CD4-positive, alpha-beta memory T cell (primary cell): ENCODE results near the gene MRPL14. TPM values are rescaled to one million over a fixed set of nuclear protein-coding genes. Genes with fewer than 3 reads are reported as not detected.

Source experiments
- CTCF ChIA-PET: fragments of 350-600 bp; sonication (Branson Sonifier 250); formaldehyde crosslinking; loops from one replicate; lab custom pipeline; 2021; ENCODE audit warnings: inconsistent platforms; ENCODE audit not compliant: partially characterized antibody; lab: Charles Lee
- POLR2A ChIA-PET: fragments of 350-600 bp; sonication (Branson Sonifier 250); formaldehyde crosslinking; loops from one replicate; lab custom pipeline; 2021; ENCODE audit not compliant: partially characterized antibody; lab: Charles Lee
- DNase-seq, 5 donors: peaks; one replicate each; pipeline versions ENCODE4 v3.0.0 to v3.0.0-alpha.2; 2020 to 2022; ENCODE audit warnings: mixed read lengths in 1 of 5
- H3K27ac ChIP-seq: one replicate; pipeline ENCODE4 v1.7.0; 2013; ENCODE audit warnings: low read depth, low read length
- H3K27me3 ChIP-seq: 2 replicates; pipeline ENCODE4 v1.7.0; 2013; ENCODE audit warnings: mild to moderate bottlenecking, low read length, moderate library complexity; ENCODE audit not compliant: insufficient read depth
- H3K36me3 ChIP-seq: 2 replicates; pipeline ENCODE4 v1.7.0; 2013; ENCODE audit warnings: mild to moderate bottlenecking, low read length, moderate library complexity; ENCODE audit not compliant: insufficient read depth
- H3K4me1 ChIP-seq: 2 replicates; pipeline ENCODE4 v1.7.0; 2013; ENCODE audit warnings: mild to moderate bottlenecking, low read length, moderate library complexity; ENCODE audit not compliant: insufficient read depth
- H3K4me3 ChIP-seq, 2 donors: one replicate each; pipeline ENCODE4 v1.7.0; 2013; ENCODE audit warnings: low read length in 2 of 2, mild to moderate bottlenecking in 1 of 2
- H3K9me3 ChIP-seq, 2 donors: one replicate each; pipeline ENCODE4 v1.7.0; 2013; ENCODE audit warnings: low read length in 2 of 2, control low read depth in 1 of 2; ENCODE audit not compliant: control insufficient read depth in 1 of 2
- H3K27ac Mint-ChIP-seq, 7 donors: one replicate each; pipeline ENCODE4 v1.8.0; 2020 to 2021; ENCODE audit warnings: mixed read lengths in 7 of 7, mild to moderate bottlenecking in 6 of 7, inconsistent platforms in 3 of 7, moderate library complexity in 3 of 7
- H3K27me3 Mint-ChIP-seq, 2 donors: one replicate each; pipeline ENCODE4 v1.8.0; 2020 to 2021; ENCODE audit warnings: mixed read lengths in 2 of 2
- H3K36me3 Mint-ChIP-seq, 2 donors: one replicate each; pipeline ENCODE4 v1.8.0; 2020 to 2021; ENCODE audit warnings: mixed read lengths in 2 of 2, inconsistent platforms in 1 of 2, mild to moderate bottlenecking in 1 of 2
- H3K4me1 Mint-ChIP-seq, 4 donors: one replicate each; pipeline ENCODE4 v1.8.0; 2020 to 2021; ENCODE audit warnings: mixed read lengths in 4 of 4, mild to moderate bottlenecking in 1 of 4
- H3K4me3 Mint-ChIP-seq, 8 donors: one replicate each; pipeline ENCODE4 v1.8.0; 2020 to 2021; ENCODE audit warnings: mixed read lengths in 8 of 8, mild to moderate bottlenecking in 7 of 8, moderate library complexity in 6 of 8, inconsistent platforms in 3 of 8
- H3K9me3 Mint-ChIP-seq, 8 donors: one replicate each; pipeline ENCODE4 v1.8.0; 2020 to 2021; ENCODE audit warnings: mixed read lengths in 8 of 8, mild to moderate bottlenecking in 5 of 8, inconsistent platforms in 3 of 8, moderate library complexity in 1 of 8
- intact Hi-C: fragments of 100-400 bp; cut with micrococcal nuclease; formaldehyde crosslinking; loops from one replicate; pipeline ENCODE4 v1.15.1; 2023
- polyA plus RNA-seq, 2 donors: library from polyadenylated mRNA; unstranded; fragments of 300-500 nt; fragmentation: Illumina TruSeq; gene quantifications; one replicate each; pipeline ENCODE4 v1.2.3, GENCODE V29; 2021
- total RNA-seq, 2 experiments: library from RNA; stranded (reverse); gene quantifications; one replicate each; pipeline ENCODE4 v1.2.3, GENCODE V29; 2021

The MRPL14 gene
- total and polyA plus RNA-seq, 4 experiments from 2014 or later = 21.7 to 123 (median 63.4) TPM

GRCh38 chr6:44081753-44082152 lies 45.5 kb downstream of the MRPL14 start:
- H3K36me3 Mint-ChIP-seq = no peaks in the 10 kb centered on the region
- H3K27me3 Mint-ChIP-seq = peaks cover 2 to 8% of the 10 kb centered on the region in 2 donors
- POLR2A ChIA-PET = no interaction called here
- intact Hi-C loops = no loop called here
- no peaks in the 10 kb centered on the region for H3K4me1 ChIP-seq
- no peaks in the 10 kb centered on the region for H3K9me3 ChIP-seq
- no peaks in the 10 kb centered on the region for H3K36me3 ChIP-seq
- H3K27me3 ChIP-seq = no peaks in the 10 kb centered on the region
- H3K4me1 Mint-ChIP-seq = peaks cover 0 to 4% (median under 1%) of the 10 kb centered on the region in 4 donors
- H3K4me3 Mint-ChIP-seq = no peak overlapping the region
- H3K9me3 Mint-ChIP-seq = no peaks in the 10 kb centered on the region
- no peak overlapping the region for H3K27ac ChIP-seq
- CTCF ChIA-PET = interaction anchor here (1.7 to 5.9 kb wide), 4 partner anchors 11 to 414 kb away, joined by 3 to 79 read pairs (median 34); partner anchors contain the start of gene VEGFA
- no peak overlapping the region for H3K27ac Mint-ChIP-seq
- no peak overlapping the region for H3K4me3 ChIP-seq
- DNase-seq = no peak

- ChIA-PET CTCF (interaction anchor here (0.9 to 5.9 kb wide), 8 partner anchors 9 to 413 kb away, joined by 3 to 79 read pairs (median 11); partner anchors contain the start of gene VEGFA), POLR2A (interaction anchor here (1.0 kb wide), 1 partner anchor 11 kb away, joined by 3 read pairs; no protein-coding TSS in a partner anchor)
- Histone ChIP-seq H3K27ac (no peak overlapping the region), H3K4me1 (no peaks in the 10 kb centered on the region), H3K9me3 (no peaks in the 10 kb centered on the region), H3K36me3 (no peaks in the 10 kb centered on the region), H3K4me3 (no peak overlapping the region), H3K27me3 (no peaks in the 10 kb centered on the region)
- H3K4me1 Mint-ChIP-seq = peaks cover 0 to 4% (median under 1%) of the 10 kb centered on the region in 4 donors
- no peak overlapping the region for H3K27ac Mint-ChIP-seq
- no peaks in the 10 kb centered on the region for H3K36me3 Mint-ChIP-seq
- peaks cover 2 to 8% of the 10 kb centered on the region in 2 donors for H3K27me3 Mint-ChIP-seq
- intact Hi-C loops = no loop called here
- H3K9me3 Mint-ChIP-seq = no peaks in the 10 kb centered on the region
- H3K4me3 Mint-ChIP-seq = no peak overlapping the region
- no peak for DNase-seq
Observed at GRCh38 chr6:44080561-44081521, 46.4 kb downstream of the MRPL14 start.

DNA sequence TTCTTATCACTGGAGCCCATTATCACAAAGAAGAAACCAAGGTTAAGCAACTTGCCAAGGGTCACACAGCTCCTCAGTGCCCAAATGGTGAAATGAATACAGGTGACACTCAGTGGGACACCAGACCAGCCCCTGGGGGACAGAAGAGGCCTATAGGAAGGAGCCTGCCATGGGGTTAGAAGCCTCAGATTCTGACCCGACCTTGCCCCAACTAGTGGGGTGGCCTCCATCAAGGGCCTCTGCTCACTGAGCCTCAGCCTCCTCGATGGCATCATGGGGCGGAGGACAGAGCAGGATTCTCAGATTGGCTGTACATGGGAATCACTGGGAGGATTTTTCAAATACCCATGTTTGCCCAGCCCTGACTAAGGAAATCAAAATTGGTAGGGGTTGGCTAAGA lies 47.6 kb downstream of the MRPL14 start:
- Histone ChIP-seq H3K27me3 (no peaks in the 10 kb centered on the region), H3K27ac (no peak overlapping the region), H3K9me3 (no peaks in the 10 kb centered on the region), H3K36me3 (no peaks in the 10 kb centered on the region), H3K4me1 (peaks cover under 1% of the 10 kb centered on the region), H3K4me3 (no peak overlapping the region)
- Mint-ChIP-seq H3K27me3 (peaks cover 2 to 8% of the 10 kb centered on the region in 2 donors), H3K9me3 (no peaks in the 10 kb centered on the region), H3K4me1 (peaks cover under 1 to 6% (median 2%) of the 10 kb centered on the region in 4 donors), H3K36me3 (no peaks in the 10 kb centered on the region), H3K27ac (no peak overlapping the region), H3K4me3 (no peak overlapping the region)
- ChIA-PET CTCF (interaction anchor here (0.7 to 5.9 kb wide), 19 partner anchors 10 to 472 kb away, joined by 3 to 79 read pairs (median 6); partner anchors contain the start of genes AARS2 and VEGFA), POLR2A (interaction anchor here (1.0 kb wide), 1 partner anchor 13 kb away, joined by 3 read pairs; no protein-coding TSS in a partner anchor)
- no peak for DNase-seq
- intact Hi-C loops = loop anchor here (1.0 kb wide), 4 partner anchors 310 to 471 kb away; no protein-coding TSS in a partner anchor

DNA sequence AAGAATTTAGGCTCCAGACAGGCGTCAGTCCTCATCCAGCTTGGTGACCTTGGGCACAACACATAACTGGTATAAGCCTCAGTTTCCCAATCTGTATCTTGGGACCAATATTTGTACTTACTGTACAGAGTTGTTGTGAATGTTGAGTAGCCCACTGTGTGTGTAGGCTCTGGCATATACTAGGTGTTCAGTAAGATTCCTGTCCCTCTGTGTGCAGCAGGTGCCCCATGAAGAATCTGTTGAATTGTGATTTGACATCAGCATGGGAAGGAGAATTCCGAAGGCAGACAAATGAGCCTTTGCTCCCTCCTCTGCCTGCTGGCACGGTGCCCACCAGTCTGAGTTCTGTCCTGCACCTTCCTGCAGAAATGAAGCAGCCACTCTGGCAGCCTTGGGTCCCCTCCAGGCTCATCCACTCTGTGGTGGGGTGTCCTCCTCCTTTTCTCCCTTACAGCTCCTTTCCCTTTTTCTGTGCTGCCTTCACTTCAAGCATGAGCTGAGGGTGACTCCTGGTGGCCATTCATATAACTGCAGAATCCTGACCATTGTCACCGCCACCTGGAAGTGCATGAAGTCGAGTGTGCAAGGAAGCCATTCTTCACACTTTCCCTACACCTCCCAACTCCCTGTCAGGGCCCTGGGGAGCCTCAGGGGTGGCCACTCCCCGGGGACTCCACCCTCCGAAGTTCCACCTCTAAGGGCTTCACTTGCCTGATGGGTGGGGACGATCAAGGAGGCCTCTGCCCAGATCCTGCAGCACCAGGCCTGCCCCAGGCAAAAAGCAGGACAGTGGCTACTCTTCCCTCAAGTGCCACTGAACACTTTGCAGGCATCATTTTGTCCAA lies 48.2 kb downstream of the MRPL14 start:
- intact Hi-C loops = loop anchor here (1.0 kb wide), 4 partner anchors 310 to 471 kb away; no protein-coding TSS in a partner anchor
- H3K27me3 ChIP-seq = no peaks in the 10 kb centered on the region
- DNase-seq = peak; percentile 65 to 75 (median 67)
- CTCF ChIA-PET = interaction anchor here (0.6 to 5.9 kb wide), 29 partner anchors 11 to 484 kb away, joined by 3 to 79 read pairs (median 4); partner anchors contain the start of genes AARS2 and VEGFA
- Mint-ChIP-seq H3K9me3 (no peaks in the 10 kb centered on the region), H3K27ac (peak overlapping the region in 1 of 7 donors; percentile 22), H3K27me3 (peaks cover 3 to 12% of the 10 kb centered on the region in 2 donors), H3K36me3 (no peaks in the 10 kb centered on the region), H3K4me1 (peaks cover 7 to 12% (median 8%) of the 10 kb centered on the region in 4 donors), H3K4me3 (no peak overlapping the region)
- H3K9me3 ChIP-seq = no peaks in the 10 kb centered on the region
- POLR2A ChIA-PET = interaction anchor here (1.0 to 1.3 kb wide), 2 partner anchors 305 to 309 kb away, joined by 4 to 10 read pairs; partner anchors contain the start of gene VEGFA
- no peak overlapping the region for H3K4me3 ChIP-seq
- peaks cover 7% of the 10 kb centered on the region for H3K4me1 ChIP-seq
- H3K27ac ChIP-seq = no peak overlapping the region
- no peaks in the 10 kb centered on the region for H3K36me3 ChIP-seq

DNA sequence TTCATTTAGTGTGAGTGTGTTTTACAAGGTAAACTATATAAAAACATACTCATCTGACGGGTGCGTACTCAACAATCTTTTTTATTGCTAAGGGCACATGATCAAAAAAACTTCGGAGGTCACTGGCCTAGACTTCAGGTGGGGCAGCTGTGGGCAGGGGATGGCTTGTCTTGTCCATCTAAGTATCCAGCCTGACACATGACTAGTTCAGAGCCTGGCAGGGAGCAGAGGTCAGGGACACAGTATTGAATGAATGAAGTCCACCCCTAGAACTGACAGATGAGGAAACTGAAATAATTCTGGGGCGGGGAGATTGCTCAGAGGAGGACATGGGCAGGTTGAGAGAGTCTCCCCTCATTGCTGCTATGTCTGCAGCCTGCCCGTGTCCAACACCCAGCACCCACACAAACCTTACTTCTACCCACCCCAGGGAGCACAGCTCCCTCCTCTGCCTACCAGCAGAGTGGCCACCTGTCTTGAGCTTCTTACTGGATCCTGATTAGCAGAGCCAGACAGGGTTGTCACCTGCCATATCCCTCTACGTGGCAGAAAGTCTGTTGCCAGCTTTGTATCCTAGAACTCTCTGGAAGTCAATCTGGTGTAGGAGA lies 48.9 kb downstream of the MRPL14 start:
- H3K36me3 ChIP-seq = no peaks in the 10 kb centered on the region
- no peak for DNase-seq
- H3K27me3 ChIP-seq = no peaks in the 10 kb centered on the region
- no peaks in the 10 kb centered on the region for H3K9me3 ChIP-seq
- no peaks in the 10 kb centered on the region for H3K9me3 Mint-ChIP-seq
- ChIA-PET CTCF (interaction anchor here (0.6 to 5.9 kb wide), 26 partner anchors 11 to 484 kb away, joined by 3 to 79 read pairs (median 4); partner anchors contain the start of genes AARS2 and VEGFA), POLR2A (interaction anchor here (1.0 to 1.3 kb wide), 2 partner anchors 304 to 308 kb away, joined by 4 to 10 read pairs; partner anchors contain the start of gene VEGFA)
- H3K4me1 Mint-ChIP-seq = peaks cover 11 to 18% (median 13%) of the 10 kb centered on the region in 4 donors
- no peak overlapping the region for H3K27ac Mint-ChIP-seq
- H3K27ac ChIP-seq = no peak overlapping the region
- peaks cover 3 to 12% of the 10 kb centered on the region in 2 donors for H3K27me3 Mint-ChIP-seq
- no peak overlapping the region for H3K4me3 ChIP-seq
- H3K36me3 Mint-ChIP-seq = no peaks in the 10 kb centered on the region
- intact Hi-C loops = no loop called here
- peaks cover 13% of the 10 kb centered on the region for H3K4me1 ChIP-seq
- no peak overlapping the region for H3K4me3 Mint-ChIP-seq

GRCh38 chr6:44077214-44077946 lies 49.9 kb downstream of the MRPL14 start:
- Histone ChIP-seq H3K9me3 (no peaks in the 10 kb centered on the region), H3K27me3 (no peaks in the 10 kb centered on the region), H3K4me1 (peaks cover 20% of the 10 kb centered on the region), H3K36me3 (no peaks in the 10 kb centered on the region), H3K27ac (no peak overlapping the region), H3K4me3 (no peak overlapping the region)
- H3K36me3 Mint-ChIP-seq = peaks cover 0 to 2% of the 10 kb centered on the region in 2 donors
- H3K9me3 Mint-ChIP-seq = no peaks in the 10 kb centered on the region
- no peak overlapping the region for H3K27ac Mint-ChIP-seq
- ChIA-PET POLR2A (no interaction called here), CTCF (interaction anchor here (1.2 to 3.3 kb wide), 5 partner anchors 13 to 357 kb away, joined by 3 to 52 read pairs (median 16); partner anchors contain the start of gene VEGFA)
- DNase-seq = no peak
- H3K27me3 Mint-ChIP-seq = peaks cover 3 to 12% of the 10 kb centered on the region in 2 donors
- no peak overlapping the region for H3K4me3 Mint-ChIP-seq
- H3K4me1 Mint-ChIP-seq = peaks cover 14 to 22% (median 17%) of the 10 kb centered on the region in 4 donors
- intact Hi-C loops = no loop called here
